Kidney epithelial cell (primary cell): Measurements from ENCODE around the gene PLA2G2C. TPM values are rescaled to one million over a fixed set of nuclear protein-coding genes. Genes with fewer than 3 reads are reported as not detected.
A peak's percentile ranks its signal among the peaks of the same experiment; 100 is the strongest.
"Not testable (repeated sequence)": the region's sequence is repeated elsewhere in the genome, so short reads cannot be mapped to it uniquely, and the experiment has no call there.

Experiments
- DNase-seq: peaks from one replicate; pipeline ENCODE4 v3.0.0-alpha.2; 2010; ENCODE audit warnings: low read depth
- H3K27me3 ChIP-seq: 2 replicates; pipeline ENCODE4 v1.6.0; 2011; ENCODE audit warnings: low read length; ENCODE audit not compliant: control insufficient read depth, insufficient read depth
- H3K36me3 ChIP-seq: 2 replicates; pipeline ENCODE4 v1.5.1; 2011; ENCODE audit warnings: low read length; ENCODE audit not compliant: control insufficient read depth, insufficient read depth
- H3K4me3 ChIP-seq: 2 replicates; pipeline ENCODE4 v1.5.1; 2011; ENCODE audit warnings: low read depth, mild to moderate bottlenecking, control low read depth, low read length
- CTCF ChIP-seq: IDR thresholded peaks from 2 replicates; pipeline ENCODE4 v1.5.1; 2011; ENCODE audit warnings: mild to moderate bottlenecking, moderate library complexity, low read length, control low read depth, inconsistent platforms; ENCODE audit not compliant: insufficient read depth, poor library complexity, severe bottlenecking
- total RNA-seq: library from RNA; depleted of rRNA; stranded (reverse); fragments of >200 nt; gene quantifications from 2 replicates; pipeline ENCODE4 v1.2.3, GENCODE V29; 2015

The PLA2G2C gene
- total RNA-seq, 1 donor from 2014 or later: not detected

GRCh38 chr1:20220036-20220435 lies 33.7 kb upstream of the PLA2G2C start:
- no peaks in the 10 kb centered on the region for H3K36me3 ChIP-seq
- no peak overlapping the region for H3K4me3 ChIP-seq
- no peak for TF ChIP-seq CTCF
- H3K27me3 ChIP-seq: no peaks in the 10 kb centered on the region
- DNase-seq: no peak

- H3K4me3 ChIP-seq, H3K27me3 ChIP-seq, H3K36me3 ChIP-seq, DNase-seq: not testable (repeated sequence)
Measured at GRCh38 chr1:20219053-20219452, 32.7 kb upstream of the PLA2G2C start.

GRCh38 chr1:20216574-20216973 lies 30.3 kb upstream of the PLA2G2C start:
- no peak overlapping the region for H3K4me3 ChIP-seq
- no peaks in the 10 kb centered on the region for H3K27me3 ChIP-seq
- H3K36me3 ChIP-seq: no peaks in the 10 kb centered on the region
- TF ChIP-seq CTCF: peak; percentile 31
- DNase-seq: no peak

GRCh38 chr1:20215716-20216115 lies 29.4 kb upstream of the PLA2G2C start:
- TF ChIP-seq CTCF: no peak
- H3K4me3 ChIP-seq: no peak overlapping the region
- no peak for DNase-seq
- no peaks in the 10 kb centered on the region for H3K27me3 ChIP-seq
- H3K36me3 ChIP-seq: no peaks in the 10 kb centered on the region

- Histone ChIP-seq H3K36me3 (no peaks in the 10 kb centered on the region), H3K4me3 (no peak overlapping the region), H3K27me3 (no peaks in the 10 kb centered on the region)
- peak; percentile 65 for DNase-seq
- peak; percentile 87 for TF ChIP-seq CTCF
Measured at GRCh38 chr1:20212685-20213331, 26.5 kb upstream of the PLA2G2C start.

GRCh38 chr1:20212085-20212684 lies 25.9 kb upstream of the PLA2G2C start:
- H3K27me3 ChIP-seq: no peaks in the 10 kb centered on the region
- TF ChIP-seq CTCF: no peak
- H3K36me3 ChIP-seq: no peaks in the 10 kb centered on the region
- DNase-seq: no peak
- no peak overlapping the region for H3K4me3 ChIP-seq
